Measurements from ENCODE around the gene NEGR1.

The NEGR1 gene

DNA sequence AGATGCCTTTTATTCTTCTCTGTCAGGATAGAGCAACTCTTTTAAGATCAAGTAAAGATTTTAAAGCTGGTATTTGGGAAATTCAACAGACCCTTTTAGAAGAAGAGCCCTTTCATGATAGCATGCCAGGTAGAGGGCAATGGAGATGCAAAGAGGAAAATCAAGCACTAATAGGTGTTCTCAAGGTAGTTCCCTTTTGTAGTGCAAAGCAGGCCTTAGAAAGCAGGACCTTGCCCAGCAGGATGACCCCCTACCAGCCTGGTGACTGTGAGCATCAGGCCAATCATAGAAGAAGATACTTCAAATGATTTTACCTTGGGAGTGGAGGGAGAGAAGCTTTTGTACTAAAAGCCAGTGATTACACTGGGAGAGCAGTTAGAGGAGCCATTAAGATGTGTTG lies 820.1 kb downstream of the NEGR1 start:
- Histone ChIP-seq H3K9me3 (ENCODE audit: control insufficient read depth in 5 of 5, low read length in 5 of 5) (no peaks in the 10 kb centered on the region), H3K4me3 (ENCODE audit: low read depth in 1 of 5, low read length in 5 of 5) (no peak overlapping the region), H3K27ac (ENCODE audit: low read depth, low read length) (no peak overlapping the region), H3K36me3 (ENCODE audit: control insufficient read depth in 5 of 5, insufficient read depth in 5 of 5, low read length in 5 of 5) (no peaks in the 10 kb centered on the region), H3K9ac (ENCODE audit: low read length in 5 of 5) (no peak overlapping the region), H3K4me1 (ENCODE audit: control insufficient read depth in 5 of 5, insufficient read depth in 5 of 5, low read length in 5 of 5) (no peaks in the 10 kb centered on the region), H3K27me3 (ENCODE audit: control insufficient read depth in 5 of 5, insufficient read depth in 4 of 5, low read length in 5 of 5) (no peaks in the 10 kb centered on the region)

DNA sequence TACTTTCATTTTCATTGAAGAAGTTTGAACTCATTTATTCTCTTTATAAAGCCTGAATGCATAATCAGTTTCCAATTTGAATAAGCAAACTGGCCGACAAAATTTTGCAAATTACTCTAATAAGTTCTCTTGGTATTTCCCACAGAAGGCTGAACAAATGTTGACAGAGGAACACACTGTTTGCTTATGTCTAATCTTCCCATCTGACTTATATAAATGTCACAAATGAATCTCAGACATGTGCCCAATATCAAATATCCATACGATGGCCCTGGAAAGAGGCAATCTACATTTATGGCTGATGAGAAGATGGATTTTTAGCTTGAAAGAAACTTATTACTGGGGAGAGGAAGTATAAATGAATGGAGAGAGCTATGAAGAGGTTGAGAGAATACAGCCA lies 820.9 kb downstream of the NEGR1 start:
- no peaks in the 10 kb centered on the region for H3K36me3 ChIP-seq (ENCODE audit: control insufficient read depth in 5 of 5, insufficient read depth in 5 of 5, low read length in 5 of 5)
- H3K4me3 ChIP-seq (ENCODE audit: low read depth in 1 of 5, low read length in 5 of 5) = no peak overlapping the region
- no peak overlapping the region for H3K27ac ChIP-seq (ENCODE audit: low read depth, low read length)
- no peaks in the 10 kb centered on the region for H3K27me3 ChIP-seq (ENCODE audit: control insufficient read depth in 5 of 5, insufficient read depth in 4 of 5, low read length in 5 of 5)
- H3K4me1 ChIP-seq (ENCODE audit: control insufficient read depth in 5 of 5, insufficient read depth in 5 of 5, low read length in 5 of 5) = no peaks in the 10 kb centered on the region
- H3K9ac ChIP-seq (ENCODE audit: low read length in 5 of 5) = no peak overlapping the region
- H3K9me3 ChIP-seq (ENCODE audit: control insufficient read depth in 5 of 5, low read length in 5 of 5) = no peaks in the 10 kb centered on the region

DNA sequence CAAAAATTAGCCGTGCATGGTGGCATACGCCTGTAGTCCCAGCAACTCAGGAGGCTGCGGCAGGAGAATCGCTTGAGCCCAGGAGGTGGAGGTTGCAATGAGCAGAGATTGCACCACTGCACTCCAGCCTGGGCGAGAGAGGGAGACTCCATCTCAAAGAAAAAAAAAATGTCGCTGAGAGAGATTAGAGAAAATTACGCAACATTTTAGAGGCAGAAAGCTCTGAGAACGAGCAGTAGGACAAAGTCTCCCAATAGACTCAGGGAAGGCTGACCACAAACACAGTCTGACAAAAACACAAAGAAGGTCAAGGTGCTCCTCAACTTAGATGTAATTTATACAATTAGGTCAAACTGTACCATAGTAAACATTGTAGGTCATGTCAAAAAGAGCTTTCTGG lies 833.9 kb downstream of the NEGR1 start:
- no peak overlapping the region for H3K4me3 ChIP-seq (ENCODE audit: low read depth in 1 of 5, low read length in 5 of 5)
- no peaks in the 10 kb centered on the region for H3K4me1 ChIP-seq (ENCODE audit: control insufficient read depth in 5 of 5, insufficient read depth in 5 of 5, low read length in 5 of 5)
- no peaks in the 10 kb centered on the region for H3K27me3 ChIP-seq (ENCODE audit: control insufficient read depth in 5 of 5, insufficient read depth in 4 of 5, low read length in 5 of 5)
- H3K36me3 ChIP-seq (ENCODE audit: control insufficient read depth in 5 of 5, insufficient read depth in 5 of 5, low read length in 5 of 5) = no peaks in the 10 kb centered on the region
- no peak overlapping the region for H3K27ac ChIP-seq (ENCODE audit: low read depth, low read length)
- no peak overlapping the region for H3K9ac ChIP-seq (ENCODE audit: low read length in 5 of 5)
- no peaks in the 10 kb centered on the region for H3K9me3 ChIP-seq (ENCODE audit: control insufficient read depth in 5 of 5, low read length in 5 of 5)

DNA sequence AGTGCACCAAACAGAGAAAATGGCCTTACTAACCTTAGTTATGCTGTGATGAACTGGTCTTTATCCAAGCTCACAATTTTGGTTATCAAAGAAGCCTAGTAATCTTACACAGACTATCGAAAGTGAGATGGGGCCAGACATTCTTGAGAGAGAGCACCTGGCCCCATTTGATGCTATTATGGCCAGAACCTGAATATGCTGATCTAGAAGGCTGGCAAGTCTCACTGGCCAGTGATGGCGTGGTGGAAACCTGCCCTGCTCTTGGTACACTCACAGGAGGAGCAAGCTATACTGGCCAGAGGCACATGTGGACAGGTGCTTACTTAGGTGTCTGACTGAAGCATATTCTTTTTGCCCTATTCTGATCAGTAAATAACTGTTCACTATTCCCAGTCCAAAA lies 843.7 kb downstream of the NEGR1 start:
- no peaks in the 10 kb centered on the region for H3K9me3 ChIP-seq (ENCODE audit: control insufficient read depth in 5 of 5, low read length in 5 of 5)
- H3K9ac ChIP-seq (ENCODE audit: low read length in 5 of 5) = no peak overlapping the region
- H3K4me3 ChIP-seq (ENCODE audit: low read depth in 1 of 5, low read length in 5 of 5) = no peak overlapping the region
- no peaks in the 10 kb centered on the region for H3K36me3 ChIP-seq (ENCODE audit: control insufficient read depth in 5 of 5, insufficient read depth in 5 of 5, low read length in 5 of 5)
- no peaks in the 10 kb centered on the region for H3K4me1 ChIP-seq (ENCODE audit: control insufficient read depth in 5 of 5, insufficient read depth in 5 of 5, low read length in 5 of 5)
- no peak overlapping the region for H3K27ac ChIP-seq (ENCODE audit: low read depth, low read length)
- H3K27me3 ChIP-seq (ENCODE audit: control insufficient read depth in 5 of 5, insufficient read depth in 4 of 5, low read length in 5 of 5) = no peaks in the 10 kb centered on the region

DNA sequence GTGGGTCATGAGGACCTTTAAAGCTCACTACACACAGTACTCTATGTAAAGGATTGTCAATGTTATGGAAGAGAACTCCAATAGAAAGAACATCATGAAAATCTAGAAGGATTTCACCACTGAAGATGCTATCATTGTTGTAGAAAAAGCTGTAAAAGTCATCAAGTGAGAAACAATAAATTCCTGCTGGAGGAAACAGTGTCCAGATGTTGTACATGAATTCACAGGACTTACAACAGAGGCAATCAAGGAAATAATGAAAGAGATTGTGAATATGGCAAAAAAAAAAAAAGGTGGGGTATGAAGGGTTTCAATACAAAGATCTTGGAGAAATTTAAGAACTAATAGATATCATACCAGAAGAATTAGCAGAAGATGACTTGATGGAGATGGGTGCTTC lies 846.4 kb downstream of the NEGR1 start:
- Histone ChIP-seq H3K4me3 (ENCODE audit: low read depth in 1 of 5, low read length in 5 of 5) (no peak overlapping the region), H3K9ac (ENCODE audit: low read length in 5 of 5) (no peak overlapping the region), H3K36me3 (ENCODE audit: control insufficient read depth in 5 of 5, insufficient read depth in 5 of 5, low read length in 5 of 5) (no peaks in the 10 kb centered on the region), H3K27me3 (ENCODE audit: control insufficient read depth in 5 of 5, insufficient read depth in 4 of 5, low read length in 5 of 5) (no peaks in the 10 kb centered on the region), H3K4me1 (ENCODE audit: control insufficient read depth in 5 of 5, insufficient read depth in 5 of 5, low read length in 5 of 5) (no peaks in the 10 kb centered on the region), H3K27ac (ENCODE audit: low read depth, low read length) (no peak overlapping the region), H3K9me3 (ENCODE audit: control insufficient read depth in 5 of 5, low read length in 5 of 5) (no peaks in the 10 kb centered on the region)

DNA sequence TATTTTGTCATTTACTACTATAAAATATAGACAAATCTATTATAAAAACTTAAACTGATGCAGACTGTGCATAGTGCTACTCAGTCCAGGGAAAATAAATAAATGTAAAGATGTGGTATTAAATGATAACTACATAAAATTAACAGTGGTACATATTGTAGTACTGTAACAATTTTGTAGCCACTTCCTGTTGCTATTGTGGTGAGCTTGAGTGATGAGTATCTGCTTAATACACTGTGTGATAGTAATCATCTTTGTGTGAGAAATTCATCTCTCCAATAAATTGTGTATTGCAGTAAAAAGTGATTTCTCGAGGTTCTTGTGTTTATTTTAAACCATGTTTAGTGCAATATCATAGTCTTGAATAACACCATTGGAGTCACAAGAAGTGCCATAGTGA lies 848.1 kb downstream of the NEGR1 start:
- no peaks in the 10 kb centered on the region for H3K4me1 ChIP-seq (ENCODE audit: control insufficient read depth in 5 of 5, insufficient read depth in 5 of 5, low read length in 5 of 5)
- H3K27me3 ChIP-seq (ENCODE audit: control insufficient read depth in 5 of 5, insufficient read depth in 4 of 5, low read length in 5 of 5) = no peaks in the 10 kb centered on the region
- no peak overlapping the region for H3K9ac ChIP-seq (ENCODE audit: low read length in 5 of 5)
- no peaks in the 10 kb centered on the region for H3K36me3 ChIP-seq (ENCODE audit: control insufficient read depth in 5 of 5, insufficient read depth in 5 of 5, low read length in 5 of 5)
- no peak overlapping the region for H3K27ac ChIP-seq (ENCODE audit: low read depth, low read length)
- H3K9me3 ChIP-seq (ENCODE audit: control insufficient read depth in 5 of 5, low read length in 5 of 5) = no peaks in the 10 kb centered on the region
- no peak overlapping the region for H3K4me3 ChIP-seq (ENCODE audit: low read depth in 1 of 5, low read length in 5 of 5)

DNA sequence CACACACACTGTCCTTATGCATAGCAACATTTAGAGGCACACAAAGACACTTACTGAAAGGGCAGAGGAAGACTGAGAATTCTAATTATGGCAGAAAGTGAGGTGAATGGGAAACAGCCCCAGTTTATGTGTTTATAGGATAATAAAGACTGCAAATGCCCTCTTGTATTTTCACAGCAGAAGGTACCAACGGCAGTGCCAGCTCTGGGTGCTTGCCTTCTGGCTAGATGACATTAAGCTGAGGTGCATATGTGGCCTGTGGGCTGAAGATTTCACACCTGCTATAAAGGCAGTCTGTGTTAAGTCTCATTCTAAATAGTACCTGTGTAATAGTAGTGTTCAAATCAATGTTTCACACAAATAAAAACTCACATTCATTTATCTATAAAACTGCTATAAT lies 854.3 kb downstream of the NEGR1 start:
- no peaks in the 10 kb centered on the region for H3K9me3 ChIP-seq (ENCODE audit: control insufficient read depth in 5 of 5, low read length in 5 of 5)
- H3K4me3 ChIP-seq (ENCODE audit: low read depth in 1 of 5, low read length in 5 of 5) = no peak overlapping the region
- H3K4me1 ChIP-seq (ENCODE audit: control insufficient read depth in 5 of 5, insufficient read depth in 5 of 5, low read length in 5 of 5) = no peaks in the 10 kb centered on the region
- H3K36me3 ChIP-seq (ENCODE audit: control insufficient read depth in 5 of 5, insufficient read depth in 5 of 5, low read length in 5 of 5) = no peaks in the 10 kb centered on the region
- H3K27me3 ChIP-seq (ENCODE audit: control insufficient read depth in 5 of 5, insufficient read depth in 4 of 5, low read length in 5 of 5) = no peaks in the 10 kb centered on the region
- no peak overlapping the region for H3K27ac ChIP-seq (ENCODE audit: low read depth, low read length)
- no peak overlapping the region for H3K9ac ChIP-seq (ENCODE audit: low read length in 5 of 5)

DNA sequence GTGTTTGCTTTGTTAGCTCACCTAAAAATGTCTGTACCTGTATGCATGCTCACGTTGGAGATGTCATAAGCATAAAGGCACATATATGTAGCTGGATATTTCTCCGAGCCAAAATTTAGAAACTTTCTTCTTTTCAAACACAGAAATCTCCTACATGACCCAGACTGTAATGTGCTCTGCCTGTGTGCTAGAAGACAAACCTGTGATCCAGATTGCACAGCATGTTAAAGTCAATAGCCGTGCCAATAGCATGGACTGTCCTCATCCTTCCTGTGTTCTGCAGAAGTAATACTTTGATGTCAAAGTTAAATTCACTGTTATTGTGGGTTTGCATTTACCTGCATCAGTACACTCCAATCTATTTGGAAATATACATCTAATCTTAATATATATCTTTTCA lies 855.3 kb downstream of the NEGR1 start:
- Histone ChIP-seq H3K36me3 (ENCODE audit: control insufficient read depth in 5 of 5, insufficient read depth in 5 of 5, low read length in 5 of 5) (no peaks in the 10 kb centered on the region), H3K9me3 (ENCODE audit: control insufficient read depth in 5 of 5, low read length in 5 of 5) (no peaks in the 10 kb centered on the region), H3K4me3 (ENCODE audit: low read depth in 1 of 5, low read length in 5 of 5) (no peak overlapping the region), H3K9ac (ENCODE audit: low read length in 5 of 5) (no peak overlapping the region), H3K27me3 (ENCODE audit: control insufficient read depth in 5 of 5, insufficient read depth in 4 of 5, low read length in 5 of 5) (no peaks in the 10 kb centered on the region), H3K4me1 (ENCODE audit: control insufficient read depth in 5 of 5, insufficient read depth in 5 of 5, low read length in 5 of 5) (no peaks in the 10 kb centered on the region), H3K27ac (ENCODE audit: low read depth, low read length) (no peak overlapping the region)

DNA sequence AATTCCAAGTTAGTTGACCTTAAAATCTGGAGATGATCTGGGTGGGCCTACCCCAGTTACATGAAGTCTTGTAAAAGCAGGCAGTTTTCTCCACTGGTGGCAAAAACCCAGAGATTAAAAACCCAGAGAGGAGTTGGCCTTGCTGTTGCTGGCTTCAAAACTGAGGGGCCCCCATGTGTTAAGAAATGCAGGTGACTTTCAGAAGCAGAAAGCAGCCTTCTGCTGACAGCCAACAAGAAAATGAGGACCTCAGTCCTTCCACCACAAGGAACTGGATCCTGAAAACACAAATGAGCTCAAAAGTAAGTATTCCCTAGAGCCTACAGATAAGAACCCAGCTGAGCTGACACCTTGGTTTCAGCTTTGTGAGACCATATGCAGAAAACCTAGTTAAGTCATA lies 857.8 kb downstream of the NEGR1 start:
- Histone ChIP-seq H3K27ac (ENCODE audit: low read depth, low read length) (no peak overlapping the region), H3K36me3 (ENCODE audit: control insufficient read depth in 5 of 5, insufficient read depth in 5 of 5, low read length in 5 of 5) (no peaks in the 10 kb centered on the region), H3K4me3 (ENCODE audit: low read depth in 1 of 5, low read length in 5 of 5) (no peak overlapping the region), H3K9ac (ENCODE audit: low read length in 5 of 5) (no peak overlapping the region), H3K4me1 (ENCODE audit: control insufficient read depth in 5 of 5, insufficient read depth in 5 of 5, low read length in 5 of 5) (no peaks in the 10 kb centered on the region), H3K9me3 (ENCODE audit: control insufficient read depth in 5 of 5, low read length in 5 of 5) (no peaks in the 10 kb centered on the region), H3K27me3 (ENCODE audit: control insufficient read depth in 5 of 5, insufficient read depth in 4 of 5, low read length in 5 of 5) (no peaks in the 10 kb centered on the region)

DNA sequence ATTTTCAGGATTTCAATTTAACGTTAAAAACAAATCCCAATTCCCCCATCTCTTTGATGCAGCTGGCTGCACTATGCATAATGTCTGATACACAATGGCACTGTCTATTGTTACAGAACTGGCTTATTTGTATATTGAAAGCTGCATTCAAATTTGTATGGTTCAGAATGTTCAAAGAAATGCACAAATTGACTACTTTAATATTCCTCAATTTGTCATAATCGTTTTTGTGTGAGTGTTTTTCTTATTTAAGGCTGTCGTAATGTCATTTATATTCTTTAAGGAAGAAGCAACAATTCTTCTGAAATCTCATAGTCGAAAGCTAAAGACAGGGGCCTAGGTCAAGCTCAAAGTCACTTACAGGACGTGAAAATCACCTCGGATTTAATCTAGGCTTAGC lies 860.1 kb downstream of the NEGR1 start:
- Histone ChIP-seq H3K27me3 (ENCODE audit: control insufficient read depth in 5 of 5, insufficient read depth in 4 of 5, low read length in 5 of 5) (no peaks in the 10 kb centered on the region), H3K9me3 (ENCODE audit: control insufficient read depth in 5 of 5, low read length in 5 of 5) (no peaks in the 10 kb centered on the region), H3K27ac (ENCODE audit: low read depth, low read length) (no peak overlapping the region), H3K9ac (ENCODE audit: low read length in 5 of 5) (no peak overlapping the region), H3K4me1 (ENCODE audit: control insufficient read depth in 5 of 5, insufficient read depth in 5 of 5, low read length in 5 of 5) (no peaks in the 10 kb centered on the region), H3K4me3 (ENCODE audit: low read depth in 1 of 5, low read length in 5 of 5) (no peak overlapping the region), H3K36me3 (ENCODE audit: control insufficient read depth in 5 of 5, insufficient read depth in 5 of 5, low read length in 5 of 5) (no peaks in the 10 kb centered on the region)

DNA sequence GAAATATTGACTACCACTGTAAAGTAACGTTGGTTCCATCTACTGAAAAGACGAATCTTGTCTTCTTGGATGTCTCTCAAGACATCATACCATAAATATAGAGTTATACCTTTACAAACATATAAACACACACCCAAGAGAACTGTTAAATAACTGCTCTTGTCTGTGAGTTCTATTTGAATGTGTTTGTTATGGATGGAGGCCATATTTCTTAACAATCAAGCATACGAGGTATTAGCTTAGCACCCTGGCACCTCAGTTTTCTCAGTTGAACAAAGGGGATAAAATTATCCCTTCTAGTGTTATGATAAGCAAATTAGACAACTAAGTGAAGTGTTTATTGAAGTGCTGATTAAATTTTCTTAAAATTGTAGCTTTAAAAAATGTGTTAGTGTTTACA lies 864.9 kb downstream of the NEGR1 start:
- H3K9ac ChIP-seq (ENCODE audit: low read length in 5 of 5) = no peak overlapping the region
- H3K27ac ChIP-seq (ENCODE audit: low read depth, low read length) = no peak overlapping the region
- H3K36me3 ChIP-seq (ENCODE audit: control insufficient read depth in 5 of 5, insufficient read depth in 5 of 5, low read length in 5 of 5) = no peaks in the 10 kb centered on the region
- H3K9me3 ChIP-seq (ENCODE audit: control insufficient read depth in 5 of 5, low read length in 5 of 5) = no peaks in the 10 kb centered on the region
- peaks cover 0 to 15% (median 12%) of the 10 kb centered on the region in 5 donors for H3K4me1 ChIP-seq (ENCODE audit: control insufficient read depth in 5 of 5, insufficient read depth in 5 of 5, low read length in 5 of 5)
- no peak overlapping the region for H3K4me3 ChIP-seq (ENCODE audit: low read depth in 1 of 5, low read length in 5 of 5)
- no peaks in the 10 kb centered on the region for H3K27me3 ChIP-seq (ENCODE audit: control insufficient read depth in 5 of 5, insufficient read depth in 4 of 5, low read length in 5 of 5)
